ENCODE results near the gene HMGB1.

The HMGB1 gene

GRCh38 chr13:30429235-30429634, 36.5 kb downstream of the HMGB1 start:
- no peak overlapping the region for H3K27ac ChIP-seq
- no peak for TF ChIP-seq CTCF (conservative IDR thresholded peaks at IDR 0.05)

DNA sequence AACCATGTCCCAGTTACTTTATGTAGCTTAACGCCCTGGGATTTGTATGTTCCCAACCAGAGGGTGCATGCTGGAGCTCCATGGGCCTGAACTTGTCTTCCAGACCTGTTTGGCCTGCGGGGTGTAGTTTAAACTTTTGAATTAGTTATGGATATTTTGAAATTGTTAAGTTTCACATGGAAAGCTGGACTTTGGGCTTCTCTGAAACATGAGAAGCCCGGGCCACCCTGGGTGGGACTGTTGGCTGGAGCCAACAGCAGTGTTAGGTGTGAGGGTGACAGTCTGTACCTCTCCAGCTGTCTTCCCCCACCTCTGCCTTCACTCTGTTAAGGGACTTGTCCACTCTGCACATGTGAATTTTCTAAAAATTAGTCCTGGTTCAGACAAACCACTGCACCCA, 41.8 kb downstream of the HMGB1 start:
- TF ChIP-seq CTCF (conservative IDR thresholded peaks at IDR 0.05): no peak
- H3K27ac ChIP-seq: no peak overlapping the region

GRCh38 chr13:30422054-30422839, 43.5 kb downstream of the HMGB1 start, which contains the start of gene UBE2L5:
UBE2L5 (plus strand) TSS chr13:30422493; CDS start chr13:30427991, 5,498 bp downstream.
- H3K27ac ChIP-seq: peak within 1 kb of the TSS; percentile 97
- TF ChIP-seq CTCF (conservative IDR thresholded peaks at IDR 0.05): no peak

- peak overlapping the region; percentile 97 for H3K27ac ChIP-seq
- TF ChIP-seq CTCF (conservative IDR thresholded peaks at IDR 0.05): no peak
Measured at GRCh38 chr13:30421093-30422053, 44.4 kb downstream of the HMGB1 start.

GRCh38 chr13:30418717-30419459, 46.8 kb downstream of the HMGB1 start:
- H3K27ac ChIP-seq: no peak overlapping the region
- TF ChIP-seq CTCF (conservative IDR thresholded peaks at IDR 0.05): no peak

GRCh38 chr13:30418075-30418716, 47.5 kb downstream of the HMGB1 start:
- no peak overlapping the region for H3K27ac ChIP-seq

More at GRCh38 chr13:30418075-30418716, 47.5 kb downstream of the HMGB1 start:
- no peak for TF ChIP-seq CTCF (conservative IDR thresholded peaks at IDR 0.05)
